K562 (cell line): Measurements from ENCODE around the gene IGSF21. TPM values are rescaled to one million over a fixed set of nuclear protein-coding genes. Genes with fewer than 3 reads are reported as not detected.

Experiments used
- ATAC-seq: fragments of 200-7000 bp; cut with Tn5 transposase; 3 replicates; pipeline ENCODE4 v1.9.1; 2020; ENCODE audit warnings: moderate library complexity
- BruUV-seq: library from RNA; stranded (reverse); fragments of 400-500 nt; replicated peaks from 2 replicates; lab custom pipeline; 2021; lab: Mats Ljungman, UMichigan
- CTCF ChIA-PET: fragments of 300-600 bp; formaldehyde crosslinking; extraction: SDS; loops from one replicate; lab custom pipeline; 2021; ENCODE audit warnings: low intra/inter-chr PET ratio; lab: Yijun Ruan, JAX
- POLR2A ChIA-PET: fragments of 300-600, 350-650 bp; sonication (Branson Sonifier 250); formaldehyde crosslinking; extraction: SDS; loops from one replicate; lab custom pipeline; 2021; ENCODE audit warnings: antibody characterized with exemption, inconsistent platforms; lab: Yijun Ruan, JAX
- DNase-seq, 4 experiments: peaks; one replicate each; pipeline versions ENCODE4 v3.0.0 to v3.0.0-alpha.2; 2011 to 2018; ENCODE audit warnings: low spot score in 3 of 4, mixed read lengths in 3 of 4; ENCODE audit errors: extremely low read depth in 1 of 4
- FAIRE-seq: peaks from 2 replicates; lab custom pipeline; 2011; peaks lifted over from hg19 to GRCh38; lab: Jason Lieb, UNC
- H2AFZ ChIP-seq: 2 replicates; pipeline ENCODE4 v1.6.0; 2011; ENCODE audit warnings: low read depth, low read length, control low read depth, inconsistent platforms
- H3K27ac ChIP-seq: fragments of 200-600 bp; 3 replicates; pipeline ENCODE4 v1.8.0; 2011; ENCODE audit warnings: low read depth, mild to moderate bottlenecking, control low read depth, inconsistent platforms, low read length, moderate library complexity, mixed read lengths; ENCODE audit errors: extremely low read depth
- H3K27me3 ChIP-seq, 2 experiments: fragments of 300-600 bp in 1 of 2; 2 replicates in 1 of 2; 3 replicates in 1 of 2; pipeline versions ENCODE4 v1.6.0 to v1.8.0; 2011; ENCODE audit warnings: inconsistent platforms in 2 of 2, low read length in 2 of 2, mild to moderate bottlenecking in 1 of 2, mixed read lengths in 1 of 2, moderate library complexity in 1 of 2; ENCODE audit not compliant: control insufficient read depth in 2 of 2, insufficient read depth in 2 of 2
- H3K36me3 ChIP-seq: fragments of 300-600 bp; 3 replicates; pipeline ENCODE4 v1.8.0; 2011; ENCODE audit warnings: mild to moderate bottlenecking, low read length, inconsistent platforms; ENCODE audit not compliant: control insufficient read depth, insufficient read depth
- H3K4me1 ChIP-seq, 2 experiments: fragments of 200-600 bp in 1 of 2; replicated peaks in 1 of 2; 2 replicates in 1 of 2; 3 replicates in 1 of 2; pipeline versions ENCODE4 v1.5.1 to v1.8.0; 2011; ENCODE audit warnings: inconsistent platforms in 2 of 2, low read length in 2 of 2, mild to moderate bottlenecking in 1 of 2, mixed read lengths in 1 of 2, moderate library complexity in 1 of 2; ENCODE audit not compliant: control insufficient read depth in 2 of 2, insufficient read depth in 2 of 2
- H3K4me2 ChIP-seq: 2 replicates; pipeline ENCODE4 v1.6.1; 2011; ENCODE audit warnings: low read length, control low read depth, inconsistent platforms, mixed read lengths; ENCODE audit not compliant: insufficient read depth
- H3K4me3 ChIP-seq: fragments of 200-600 bp; sonication (generic), shearing (Covaris generic); 2 replicates; pipeline ENCODE4 v1.5.1; 2016; ENCODE audit warnings: control low read depth, inconsistent platforms
- H3K79me2 ChIP-seq: fragments of 200-600 bp; 3 replicates; pipeline ENCODE4 v1.8.0; 2011; ENCODE audit warnings: low read length, inconsistent platforms; ENCODE audit not compliant: control insufficient read depth, insufficient read depth
- H3K9ac ChIP-seq, 2 experiments: 2 replicates each; pipeline versions ENCODE4 v1.6.0 to v1.6.1; 2011; ENCODE audit warnings: low read depth in 2 of 2, low read length in 2 of 2, control low read depth in 1 of 2, inconsistent platforms in 1 of 2, mild to moderate bottlenecking in 1 of 2, mixed read lengths in 1 of 2; ENCODE audit not compliant: insufficient read depth in 1 of 2
- H3K9me1 ChIP-seq: one replicate; pipeline ENCODE4 v1.6.0; 2011; ENCODE audit warnings: inconsistent platforms, mild to moderate bottlenecking, low read length, moderate library complexity; ENCODE audit not compliant: control insufficient read depth, insufficient read depth
- H3K9me3 ChIP-seq: replicated peaks from 2 replicates; pipeline ENCODE4 v1.5.1; 2011; ENCODE audit warnings: low read depth, low read length, inconsistent platforms; ENCODE audit not compliant: control insufficient read depth, insufficient read depth
- H4K20me1 ChIP-seq: replicated peaks from 2 replicates; pipeline ENCODE4 v1.6.1; 2011; ENCODE audit warnings: low read length, inconsistent platforms, mixed read lengths; ENCODE audit not compliant: control insufficient read depth, insufficient read depth
- GTF2A2 ChIP-seq: IDR thresholded peaks from 2 replicates; pipeline ENCODE4 v1.6.1; 2016; ENCODE audit warnings: mild to moderate bottlenecking, missing genetic modification characterization, missing compliant biosample characterization
- MEF2A ChIP-seq: IDR thresholded peaks from 2 replicates; pipeline ENCODE4 v1.6.1; 2011; ENCODE audit warnings: low read depth, mild to moderate bottlenecking, low read length, moderate library complexity; ENCODE audit not compliant: control insufficient read depth
- PCBP2 ChIP-seq: fragments of 200-400 bp; formaldehyde crosslinking; IDR thresholded peaks from 2 replicates; pipeline ENCODE4 v1.6.1; 2018; ENCODE audit warnings: low read length, low read depth, mild to moderate bottlenecking, moderate library complexity; ENCODE audit not compliant: poor library complexity, severe bottlenecking
- ZEB2 ChIP-seq: fragments of 450-650 bp; IDR thresholded peaks from 2 replicates; pipeline ENCODE4 v1.6.1; 2016
- WGBS: fragments of 100-300 bp; shearing (Covaris generic); methylation state at CpG from one replicate; pipeline ENCODE4 v1.1.6; 2016; ENCODE audit warnings: low coverage, mixed read lengths; ENCODE audit not compliant: insufficient coverage; ENCODE audit errors: missing lambda C conversion rate; 5-methylcytosine and 5-hydroxymethylcytosine counted together
- in situ Hi-C: fragments of 300-500 bp; cut with MboI; formaldehyde crosslinking; loops from 4 replicates; pipeline ENCODE4 v1.15.0; 2018; ENCODE audit warnings: inconsistent platforms, mixed read lengths
- intact Hi-C: fragments of 100-400 bp; cut with micrococcal nuclease; formaldehyde crosslinking; loops from 2 replicates; pipeline ENCODE4 v1.14.2; 2022
- polyA plus RNA-seq, 8 experiments: library from polyadenylated mRNA; depleted of rRNA in 4 of 8; stranded (reverse) in 5 of 8; unstranded in 3 of 8; fragments of >200 nt; fragmentation: Nextera tagmentation in 2 of 8; fragmentation: Illumina TruSeq in 1 of 8; extraction: Ambion mirVana in 2 of 8; extraction: Trizol in 1 of 8; gene quantifications; 2 replicates each; pipeline versions ENCODE4 v1.2.1 to v1.2.3, GENCODE V29; 2011 to 2014; ENCODE audit warnings: inconsistent platforms in 1 of 8, missing spikeins in 1 of 8
- total RNA-seq, 7 experiments: library from RNA; depleted of rRNA in 6 of 7; stranded (reverse); fragments of >200 nt in 6 of 7; fragmentation: Illumina TruSeq in 2 of 7; extraction: Trizol in 2 of 7; gene quantifications; 2 replicates each; pipeline versions ENCODE4 v1.2.1 to v1.2.3, GENCODE V29; 2011 to 2021; ENCODE audit warnings: low replicate concordance in 1 of 7
- TF ChIP-seq, protein P1 (sequence below): fragments of 250-450 bp; sonication (Bioruptor Pico); IDR thresholded peaks from 2 replicates; pipeline ENCODE4 v1.8.0; 2022; ENCODE audit warnings: inconsistent platforms, mild to moderate bottlenecking, moderate library complexity, borderline replicate concordance

IGSF21 gene
- total and polyA plus RNA-seq, 9 of the 15 experiments (the other 6 are each of a cell fraction or from before 2014, with no cell fraction given), result not detected

- Histone ChIP-seq H4K20me1 (peaks cover 33% of the 10 kb centered on the region; the same call in 1 of the 2 replicates), H3K9ac (no peak overlapping the region), H2AFZ (no peak overlapping the region), H3K36me3 (no peaks in the 10 kb centered on the region), H3K27me3 (peaks cover 23 to 52% of the 10 kb centered on the region in 2 experiments; a peak in 4 of 5 replicates), H3K9me3 (no peaks in the 10 kb centered on the region), H3K79me2 (no peaks in the 10 kb centered on the region), H3K27ac (no peak overlapping the region), H3K9me1 (no peaks in the 10 kb centered on the region), H3K4me3 (no peak overlapping the region), H3K4me2 (no peak overlapping the region), H3K4me1 (no peaks in the 10 kb centered on the region; a peak in 1 of 5 replicates)
- intact Hi-C loops, result no loop called here
- FAIRE-seq, result no peak
- BruUV-seq, result no TSS peak
- POLR2A ChIA-PET, result interaction anchor here (0.6 kb wide), 1 partner anchor 99 kb away, joined by 3 read pairs; no protein-coding TSS in a partner anchor
- ATAC-seq, result no peak
- in situ Hi-C loops, result no loop called here
- 0% methylated on average over 10 of the region's 11 CpGs for WGBS
- CTCF ChIA-PET, result no interaction called here
- TF ChIP-seq ZEB2 (no peak), MEF2A (no peak), PCBP2 (no peak)
- no peak for DNase-seq
Observed at GRCh38 chr1:18284805-18285537, 177.4 kb downstream of the IGSF21 start.

DNA sequence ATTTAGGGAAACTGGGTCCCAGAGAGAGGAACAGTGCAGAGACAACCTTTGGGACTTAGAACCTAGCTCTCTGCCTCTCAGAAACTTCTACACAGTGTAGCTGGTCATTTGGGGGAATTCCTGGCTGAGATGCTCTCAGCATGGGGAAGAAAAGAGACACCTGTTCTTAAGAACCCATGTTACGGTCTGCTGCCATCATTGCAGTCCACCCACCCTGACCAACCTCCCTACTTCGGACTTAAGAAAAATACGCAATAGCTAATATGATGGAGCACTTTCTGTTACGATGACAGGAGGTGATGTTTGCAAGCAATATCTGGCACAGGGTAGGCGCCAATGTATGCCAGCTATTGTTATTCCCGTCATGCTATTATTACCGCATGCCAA, 177.9 kb downstream of the IGSF21 start:
- H3K79me2 ChIP-seq, result no peaks in the 10 kb centered on the region
- H3K36me3 ChIP-seq, result no peaks in the 10 kb centered on the region
- no peaks in the 10 kb centered on the region; a peak in 1 of 5 replicates for H3K4me1 ChIP-seq
- no peak overlapping the region for H3K9ac ChIP-seq
- H3K27ac ChIP-seq, result no peak overlapping the region
- POLR2A ChIA-PET, result no interaction called here
- no peaks in the 10 kb centered on the region for H3K9me3 ChIP-seq
- in situ Hi-C loops (no loop called here), intact Hi-C loops (no loop called here)
- no peak for DNase-seq
- no peak overlapping the region for H3K4me2 ChIP-seq
- TF ChIP-seq, protein P1, sequence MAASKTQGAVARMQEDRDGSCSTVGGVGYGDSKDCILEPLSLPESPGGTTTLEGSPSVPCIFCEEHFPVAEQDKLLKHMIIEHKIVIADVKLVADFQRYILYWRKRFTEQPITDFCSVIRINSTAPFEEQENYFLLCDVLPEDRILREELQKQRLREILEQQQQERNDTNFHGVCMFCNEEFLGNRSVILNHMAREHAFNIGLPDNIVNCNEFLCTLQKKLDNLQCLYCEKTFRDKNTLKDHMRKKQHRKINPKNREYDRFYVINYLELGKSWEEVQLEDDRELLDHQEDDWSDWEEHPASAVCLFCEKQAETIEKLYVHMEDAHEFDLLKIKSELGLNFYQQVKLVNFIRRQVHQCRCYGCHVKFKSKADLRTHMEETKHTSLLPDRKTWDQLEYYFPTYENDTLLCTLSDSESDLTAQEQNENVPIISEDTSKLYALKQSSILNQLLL (CRISPR knock-in tag), result no peak
- no peak for TF ChIP-seq GTF2A2 (tag)
- peaks cover 35% of the 10 kb centered on the region; the same call in 1 of the 2 replicates for H4K20me1 ChIP-seq
- CTCF ChIA-PET, result no interaction called here
- no peak for ATAC-seq
- peaks cover 28 to 58% of the 10 kb centered on the region in 2 experiments; a peak in 4 of 5 replicates for H3K27me3 ChIP-seq
- H3K9me1 ChIP-seq, result no peaks in the 10 kb centered on the region
- no peak overlapping the region for H3K4me3 ChIP-seq
- BruUV-seq, result no TSS peak
- no peak for FAIRE-seq
- 0% methylated on average over 7 of the region's 7 CpGs for WGBS
- no peak overlapping the region for H2AFZ ChIP-seq
